GM21381 (cell line): ENCODE data around the gene SCN8A.

Experiments
- ATAC-seq: cut with Tn5 transposase; IDR thresholded peaks from one replicate; pipeline ENCODE4 v1.9.1; 2021; ENCODE audit warnings: mild to moderate bottlenecking, moderate library complexity; ENCODE audit not compliant: unreplicated experiment

Gene SCN8A

DNA sequence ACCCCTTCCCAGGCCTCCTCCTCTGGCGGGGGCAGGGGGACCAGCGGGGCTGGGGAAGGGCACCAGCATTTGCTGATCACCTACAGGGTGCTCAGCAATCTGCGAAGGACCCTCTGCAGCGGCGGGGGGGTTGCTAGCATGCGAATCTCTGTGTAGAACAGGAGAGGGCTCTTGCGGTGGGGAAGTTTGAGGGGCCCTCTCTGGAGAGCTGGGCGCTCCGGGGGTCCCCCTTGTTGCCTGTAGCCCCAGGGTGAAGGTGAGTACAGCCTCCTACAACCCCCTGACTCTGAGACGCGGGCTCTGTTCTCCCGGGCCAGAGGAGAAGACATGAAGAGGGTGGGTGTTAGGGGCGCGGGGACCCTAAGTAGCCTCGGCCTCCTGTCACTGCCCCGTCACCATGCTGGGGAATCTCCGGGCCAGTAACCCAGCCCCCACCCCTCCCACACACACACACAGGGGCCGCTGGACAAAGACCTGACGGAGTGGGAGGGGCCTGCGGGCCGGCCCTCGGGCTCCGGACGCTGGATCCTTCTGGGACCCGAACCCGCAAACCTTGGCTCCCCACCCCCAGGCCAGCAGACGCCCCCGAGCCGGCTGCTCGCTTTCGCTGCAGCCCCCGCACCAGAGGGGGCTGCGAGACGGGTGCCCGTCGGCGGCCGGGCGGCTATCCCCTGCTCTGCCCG is 256.8 kb downstream of the SCN8A start:
- ATAC-seq, result no peak

DNA sequence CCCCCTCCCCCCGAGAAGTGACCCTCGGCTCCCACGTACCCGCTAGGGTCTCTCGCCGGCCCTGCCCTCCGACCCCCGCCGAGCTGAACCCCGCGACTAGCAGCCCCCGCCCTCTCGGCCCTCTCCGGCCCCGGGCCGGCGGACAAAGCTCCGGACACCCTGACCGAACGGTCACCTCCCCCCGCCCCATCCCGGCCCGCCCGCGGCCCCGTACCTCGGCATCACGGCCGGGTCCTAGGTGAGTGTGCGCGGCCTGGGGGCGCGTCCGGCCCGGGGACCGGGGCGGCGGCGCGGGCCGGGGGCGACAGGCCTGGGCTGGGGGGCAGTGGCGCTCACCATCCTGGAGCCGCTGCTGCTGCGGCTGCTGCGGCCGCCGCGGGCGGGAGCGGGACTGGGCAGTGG is 257.3 kb downstream of the SCN8A start, which contains the start of gene FIGNL2:
Gene FIGNL2, minus strand, starts transcription at position 393 of the 402 bp plus-strand sequence. CDS start 26,305 bp downstream, outside the sequence.
- no peak for ATAC-seq

DNA sequence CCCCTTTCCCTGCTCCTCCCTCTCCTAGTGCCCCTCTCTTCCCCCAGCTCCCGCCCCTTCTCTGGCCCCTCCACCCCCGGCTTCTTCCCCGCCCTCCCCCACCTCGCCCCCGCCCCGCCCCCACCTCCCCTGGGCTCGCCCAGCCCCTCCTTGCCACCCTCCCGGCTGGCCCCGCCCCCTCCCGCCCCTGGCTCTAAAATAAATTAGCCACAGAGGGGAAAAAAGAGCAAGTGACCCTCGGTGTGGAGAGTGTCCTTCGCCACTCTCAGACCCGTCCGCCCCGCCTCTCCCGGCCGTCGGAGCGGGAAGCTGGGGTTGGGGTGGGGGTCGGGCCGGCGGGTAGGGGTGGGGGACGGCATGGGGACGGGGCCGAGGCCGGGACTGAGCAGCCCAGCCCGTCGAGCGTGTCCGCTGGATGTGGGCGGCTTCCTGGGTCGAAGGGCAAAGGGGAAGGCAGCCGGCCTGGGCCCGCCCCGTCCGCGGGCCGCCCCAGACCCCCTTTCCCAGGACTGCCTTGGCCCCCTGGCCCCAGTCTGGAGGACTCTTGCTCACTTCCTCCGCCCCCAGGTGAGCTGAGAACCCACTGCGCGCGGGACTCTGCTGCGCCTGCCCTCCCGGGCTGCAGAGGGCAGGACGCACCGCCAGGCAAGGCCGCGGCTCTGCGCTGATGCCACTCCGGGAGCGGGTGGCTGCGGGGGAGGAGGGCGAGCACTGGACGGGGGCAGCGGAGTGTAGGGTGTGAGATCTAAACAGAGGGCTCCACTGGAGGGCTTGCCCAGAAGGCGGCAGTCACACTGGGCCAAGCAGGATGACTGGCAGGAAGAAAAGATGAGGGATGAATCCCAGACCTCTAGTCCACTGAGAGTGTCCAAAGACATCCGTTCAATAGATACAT is 258.1 kb downstream of the SCN8A start:
- no peak for ATAC-seq

DNA sequence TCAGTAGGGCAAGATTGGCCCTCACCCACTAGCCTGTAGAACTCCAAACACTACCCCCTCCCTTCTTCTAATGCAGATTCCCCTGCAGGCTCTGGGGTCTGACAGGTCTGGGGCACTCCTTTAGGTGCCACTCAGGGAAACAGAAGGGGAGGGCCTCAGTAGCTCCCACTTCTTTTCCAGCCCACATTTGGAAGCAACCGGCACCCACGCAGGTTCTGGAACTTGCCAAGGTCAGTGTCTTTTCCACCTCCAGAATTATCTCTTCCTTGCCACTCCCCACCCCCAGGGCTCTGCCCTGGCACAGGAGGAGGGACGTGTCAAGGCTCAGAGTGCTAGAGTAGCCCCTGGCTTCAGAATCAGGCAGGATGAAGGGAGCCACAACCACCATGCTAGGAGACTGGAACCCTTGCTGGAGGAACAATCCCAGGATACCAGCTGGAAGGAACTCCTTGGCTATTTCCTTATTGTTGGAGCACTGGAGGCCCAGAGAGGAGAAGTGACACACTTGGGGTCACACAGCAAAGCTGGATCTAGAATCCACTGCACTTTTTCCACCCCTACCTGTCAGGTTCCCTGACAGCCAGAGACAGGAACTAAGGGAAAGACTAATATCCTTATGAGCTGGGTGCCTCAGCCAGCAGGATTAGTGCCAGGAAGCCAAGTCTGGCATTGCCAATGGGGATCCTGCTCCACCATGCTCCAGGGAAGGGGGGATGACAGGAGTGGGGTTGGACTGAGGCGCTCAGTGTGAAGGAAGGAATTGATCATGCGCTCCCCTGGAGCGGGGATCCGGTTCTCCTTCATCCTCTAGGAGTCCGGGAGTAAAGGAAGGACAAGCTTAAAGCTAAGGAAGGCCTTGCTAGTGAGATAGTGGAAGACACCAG is 259.3 kb downstream of the SCN8A start:
- ATAC-seq, result no peak

- ATAC-seq, result no peak
Observed at GRCh38 chr12:51850965-51851299, 259.9 kb downstream of the SCN8A start.

GRCh38 chr12:51851413-51852124 is 260.5 kb downstream of the SCN8A start:
- no peak for ATAC-seq

DNA sequence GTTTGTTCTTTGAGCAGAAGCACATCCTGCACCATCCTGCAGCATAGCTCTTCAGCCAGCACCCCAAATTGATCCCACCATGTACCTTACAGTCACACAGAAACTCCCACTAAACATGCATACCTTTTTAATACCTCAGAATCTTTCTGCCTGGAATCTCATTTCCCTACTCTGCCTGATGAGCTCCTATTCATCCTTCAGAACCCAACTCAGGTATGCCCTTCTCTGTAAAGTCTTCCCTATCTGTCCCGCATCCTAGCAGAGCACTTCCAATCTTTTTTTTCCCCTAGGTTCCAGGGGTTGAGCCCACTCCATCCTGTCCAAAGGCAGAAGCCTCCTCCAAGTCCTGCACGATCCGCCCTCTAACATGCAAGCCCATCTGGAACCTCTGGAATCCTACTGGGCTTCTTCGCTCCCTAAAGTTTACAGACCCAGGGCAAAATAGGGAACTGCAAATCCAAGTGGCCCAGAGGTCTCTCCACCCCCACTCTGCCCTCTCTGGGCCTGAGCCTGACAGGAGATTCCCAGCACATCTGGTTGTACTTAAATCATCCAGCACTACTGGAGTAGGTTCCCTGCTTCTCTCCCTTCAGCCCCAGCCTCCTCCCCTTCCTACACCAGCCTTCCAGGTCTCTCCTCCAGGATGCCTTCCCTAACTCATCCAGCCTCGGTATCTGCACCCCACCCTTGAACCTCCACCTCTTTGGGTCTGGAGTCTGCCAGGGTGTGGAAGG is 261.5 kb downstream of the SCN8A start:
- no peak for ATAC-seq

DNA sequence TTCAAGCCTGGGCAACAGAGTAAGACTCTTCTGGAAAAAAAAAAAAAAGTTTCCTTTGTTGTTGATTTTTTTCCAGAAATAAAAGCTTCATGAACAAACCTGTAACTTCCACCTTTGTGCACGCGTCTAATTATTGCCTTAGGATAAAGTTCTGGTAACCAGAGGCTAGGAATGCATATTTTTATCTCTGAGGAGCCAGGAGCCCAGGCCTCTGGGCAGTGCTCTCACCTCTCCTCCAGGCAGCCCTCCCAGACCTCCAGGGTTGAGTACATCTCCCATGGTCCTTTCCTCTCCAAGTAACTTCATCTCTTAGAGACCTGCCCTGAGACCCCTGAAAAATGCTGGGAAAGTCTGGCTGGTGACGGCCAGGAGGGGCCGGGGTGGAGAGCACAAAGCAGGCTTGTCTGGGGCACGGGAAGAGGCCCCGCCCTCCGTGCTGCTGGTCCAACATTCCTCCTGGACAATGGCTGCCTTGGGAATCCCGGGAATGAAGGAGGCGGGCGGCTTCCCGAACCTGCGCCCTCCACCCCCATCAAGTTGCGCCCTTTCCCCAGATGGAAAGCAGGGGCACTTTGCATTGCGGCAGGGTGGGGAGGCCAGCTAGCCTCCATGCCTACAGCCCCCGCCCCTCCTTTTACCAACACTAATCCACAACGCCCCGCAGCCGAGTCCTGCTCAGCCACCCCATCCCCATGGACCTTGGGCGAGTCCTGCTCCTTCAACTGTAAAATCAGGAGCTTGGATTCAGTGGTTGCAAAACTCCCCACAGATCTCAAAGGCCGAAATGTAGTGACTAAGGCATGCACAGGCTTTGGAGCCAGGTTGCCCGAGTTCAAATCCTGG is 264.8 kb downstream of the SCN8A start:
- no peak for ATAC-seq

GRCh38 chr12:51860986-51861385 is 270.0 kb downstream of the SCN8A start:
- no peak for ATAC-seq
